AG10803 (cell line): ENCODE results near the gene OR4D1.

ENCODE experiments used
- DNase-seq: peaks from one replicate; pipeline ENCODE4 v3.0.0; 2010; ENCODE audit warnings: low read depth
- H3K4me3 ChIP-seq: 2 replicates; pipeline ENCODE4 v1.5.1; 2011; ENCODE audit warnings: mild to moderate bottlenecking, low read length, control low read depth
- TF ChIP-seq, protein P1 (sequence below): conservative IDR thresholded peaks from 2 replicates; pipeline ENCODE4 v1.5.1; 2011; ENCODE audit warnings: mild to moderate bottlenecking, low read length, control low read depth, inconsistent platforms

OR4D1 gene

DNA sequence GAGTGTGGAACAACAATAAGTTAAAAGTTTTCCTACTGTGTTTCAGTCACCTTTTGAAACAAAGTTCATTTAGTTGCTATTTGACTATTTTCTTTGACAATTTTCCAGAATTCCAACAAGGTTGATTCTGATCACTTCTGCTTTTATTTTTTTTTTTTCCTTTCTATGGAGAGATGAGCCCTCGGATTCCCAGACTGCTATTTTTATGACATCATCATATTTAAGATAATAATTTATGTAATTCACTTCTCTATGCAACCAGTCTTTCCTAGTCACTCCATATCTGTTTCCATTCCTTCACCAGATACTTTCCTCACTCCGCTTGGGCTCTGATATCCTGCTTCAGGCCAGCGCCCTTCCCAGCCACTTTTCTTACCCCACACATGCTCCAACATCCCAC, 26.7 kb downstream of the OR4D1 start:
- TF ChIP-seq, protein P1, sequence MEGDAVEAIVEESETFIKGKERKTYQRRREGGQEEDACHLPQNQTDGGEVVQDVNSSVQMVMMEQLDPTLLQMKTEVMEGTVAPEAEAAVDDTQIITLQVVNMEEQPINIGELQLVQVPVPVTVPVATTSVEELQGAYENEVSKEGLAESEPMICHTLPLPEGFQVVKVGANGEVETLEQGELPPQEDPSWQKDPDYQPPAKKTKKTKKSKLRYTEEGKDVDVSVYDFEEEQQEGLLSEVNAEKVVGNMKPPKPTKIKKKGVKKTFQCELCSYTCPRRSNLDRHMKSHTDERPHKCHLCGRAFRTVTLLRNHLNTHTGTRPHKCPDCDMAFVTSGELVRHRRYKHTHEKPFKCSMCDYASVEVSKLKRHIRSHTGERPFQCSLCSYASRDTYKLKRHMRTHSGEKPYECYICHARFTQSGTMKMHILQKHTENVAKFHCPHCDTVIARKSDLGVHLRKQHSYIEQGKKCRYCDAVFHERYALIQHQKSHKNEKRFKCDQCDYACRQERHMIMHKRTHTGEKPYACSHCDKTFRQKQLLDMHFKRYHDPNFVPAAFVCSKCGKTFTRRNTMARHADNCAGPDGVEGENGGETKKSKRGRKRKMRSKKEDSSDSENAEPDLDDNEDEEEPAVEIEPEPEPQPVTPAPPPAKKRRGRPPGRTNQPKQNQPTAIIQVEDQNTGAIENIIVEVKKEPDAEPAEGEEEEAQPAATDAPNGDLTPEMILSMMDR: no peak
- no peak overlapping the region for H3K4me3 ChIP-seq
- DNase-seq: no peak

DNA sequence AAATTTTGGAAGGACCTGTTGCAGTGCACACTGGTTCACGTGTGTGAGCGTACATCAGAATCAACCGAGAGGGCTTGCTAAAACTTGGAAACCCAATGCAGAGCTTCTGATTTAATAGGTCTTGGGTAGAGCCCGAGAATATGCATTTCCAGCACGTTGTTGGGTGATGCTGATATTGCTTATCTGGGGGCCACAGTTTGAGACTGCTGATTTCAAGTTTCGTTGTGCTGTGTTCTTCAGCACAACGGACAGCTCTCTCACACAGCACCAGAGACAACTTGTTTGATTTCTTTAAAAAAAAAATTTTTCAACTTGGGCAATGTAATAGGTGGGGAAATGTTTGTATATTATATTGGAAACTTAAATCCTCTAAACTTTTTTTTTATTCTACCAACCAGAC, 28.0 kb downstream of the OR4D1 start:
- TF ChIP-seq, protein P1: no peak
- no peak overlapping the region for H3K4me3 ChIP-seq
- DNase-seq: peak; percentile 6

DNA sequence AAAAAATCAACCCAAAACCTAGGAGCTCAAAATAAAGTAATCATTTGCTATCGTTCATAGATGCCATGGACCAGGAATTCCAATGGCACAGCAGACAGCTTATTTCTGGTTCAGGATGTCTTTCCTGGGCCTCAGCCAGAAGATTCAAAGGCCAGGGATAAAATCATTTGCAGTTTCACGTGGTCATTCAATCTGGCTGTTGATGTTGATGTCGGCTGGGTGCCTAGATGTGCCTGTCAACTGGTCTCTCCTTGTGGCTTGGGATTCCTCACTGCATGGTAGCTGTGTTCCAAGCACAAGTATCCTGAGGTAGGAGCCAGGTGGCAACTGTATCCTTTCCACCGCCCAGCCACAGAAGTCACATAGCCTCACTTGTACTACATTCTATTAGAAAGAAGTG, 33.6 kb downstream of the OR4D1 start:
- TF ChIP-seq, protein P1: no peak
- H3K4me3 ChIP-seq: no peak overlapping the region
- DNase-seq: no peak

DNA sequence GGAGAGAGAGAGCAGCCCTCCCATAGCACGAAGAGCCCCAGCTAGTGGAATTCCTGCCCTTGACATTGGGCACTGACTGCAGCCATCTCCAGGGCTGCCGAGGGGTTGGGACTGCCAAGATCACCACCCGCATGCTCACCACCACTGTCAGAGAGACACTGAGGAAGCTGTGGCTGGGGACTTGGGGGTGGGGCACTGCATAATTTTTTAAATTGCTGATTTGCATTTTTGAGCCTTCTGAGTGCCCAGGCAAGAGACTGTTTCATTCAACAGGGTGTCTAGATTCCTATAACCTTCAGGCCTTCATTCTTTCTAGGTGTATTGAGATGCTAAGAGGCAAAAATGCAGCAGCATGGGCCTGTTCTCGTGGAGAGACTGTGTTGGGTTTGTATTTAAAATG, 35.3 kb downstream of the OR4D1 start:
- DNase-seq: no peak
- TF ChIP-seq, protein P1: no peak
- no peak overlapping the region for H3K4me3 ChIP-seq

DNA sequence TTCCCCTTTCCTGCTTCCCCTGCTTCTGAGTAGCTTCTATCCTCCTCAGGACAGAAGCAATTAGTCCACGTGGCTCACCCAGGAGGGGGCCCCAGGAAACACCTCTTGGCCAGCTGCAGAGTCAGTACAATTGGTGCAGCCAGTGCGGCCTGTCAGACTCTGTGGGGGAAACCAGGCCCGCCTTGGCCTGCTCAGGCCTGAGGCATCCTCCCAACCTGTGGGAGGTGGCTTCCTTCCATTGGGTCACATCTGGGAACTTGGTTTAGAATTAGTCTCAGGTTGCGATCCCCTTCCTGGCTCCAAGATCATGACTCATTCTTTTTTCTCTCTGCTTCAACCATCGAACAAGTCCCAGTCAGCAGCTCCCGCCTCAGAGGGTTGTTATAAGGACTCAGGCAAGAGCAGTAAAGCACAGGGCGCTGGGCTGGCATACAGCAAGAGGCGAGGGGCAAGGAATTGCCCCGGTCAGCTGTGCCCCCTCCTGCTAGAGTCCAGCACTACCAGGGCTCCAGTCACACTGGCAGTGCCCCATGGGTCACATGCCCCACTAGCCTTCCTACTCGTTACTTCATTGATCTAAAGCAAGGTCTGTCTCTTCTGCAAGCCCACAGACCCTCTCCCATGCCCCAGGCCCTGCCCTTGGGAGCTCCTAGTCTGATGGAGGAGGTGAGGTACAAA, 36.3 kb downstream of the OR4D1 start:
- TF ChIP-seq, protein P1: no peak
- peak; percentile 17 for DNase-seq

DNA sequence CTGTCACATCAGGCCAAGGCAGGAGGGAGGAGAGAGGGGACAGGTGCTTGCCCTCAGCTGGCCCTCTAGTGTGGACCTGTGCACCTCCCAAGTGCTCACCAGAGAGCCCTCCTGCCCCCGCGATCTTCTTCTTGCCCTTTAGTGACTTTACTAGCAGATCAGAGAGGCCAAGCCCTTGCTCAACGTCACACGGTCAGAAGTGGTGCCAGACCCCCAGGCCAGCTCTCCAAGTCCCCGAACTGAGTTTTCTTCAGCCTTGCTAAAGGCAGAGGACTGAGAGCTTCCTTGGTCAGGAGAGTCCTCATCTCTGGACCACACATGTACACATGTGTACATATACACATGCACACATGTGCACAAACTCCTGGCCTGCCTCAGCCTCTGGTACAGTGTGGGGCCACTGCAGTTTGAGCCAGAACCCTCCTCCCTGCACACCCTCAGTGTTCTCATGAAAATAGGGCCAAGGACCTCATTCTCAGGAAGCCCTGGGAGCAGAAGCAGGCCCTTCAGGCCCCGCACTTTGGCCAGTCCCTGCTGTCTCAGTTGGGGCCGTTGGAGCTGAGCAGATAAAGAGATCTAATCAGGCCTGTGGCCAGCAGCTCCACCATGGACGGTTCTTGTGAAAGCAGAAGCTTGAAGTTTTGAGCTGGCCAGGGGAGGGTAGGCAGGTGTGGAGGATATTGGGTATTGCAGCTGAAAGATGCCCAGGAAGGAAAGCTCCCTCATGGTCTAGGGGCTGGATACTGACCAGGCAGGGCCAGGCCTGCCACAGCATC, 37.0 kb downstream of the OR4D1 start:
- TF ChIP-seq, protein P1: no peak
- H3K4me3 ChIP-seq: no peak overlapping the region
- DNase-seq: no peak

More for the DNA sequence above, 36.3 kb downstream of the OR4D1 start:
- no peak overlapping the region for H3K4me3 ChIP-seq

DNA sequence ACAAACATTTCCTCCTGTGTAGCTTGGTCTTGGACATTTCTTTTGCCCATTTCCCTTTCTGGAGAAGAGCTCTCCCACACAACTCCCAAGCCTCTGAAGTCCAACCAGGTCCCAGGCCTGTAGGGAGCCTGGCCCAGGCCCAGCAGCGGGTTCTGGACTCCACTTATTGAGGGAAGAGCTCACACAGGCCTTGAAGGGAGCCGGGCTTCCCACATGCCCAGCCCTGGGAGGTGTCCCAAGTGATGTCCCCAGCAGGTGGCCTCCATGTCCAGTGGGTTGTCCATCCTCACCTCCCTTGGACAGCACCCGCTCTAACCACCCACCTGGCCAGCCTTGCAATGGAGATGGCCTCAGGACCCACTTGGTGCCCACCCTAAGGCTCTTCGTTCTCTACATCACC, 38.4 kb downstream of the OR4D1 start:
- H3K4me3 ChIP-seq: no peak overlapping the region
- TF ChIP-seq, protein P1: no peak
- no peak for DNase-seq
